MG63 (cell line): Measurements from ENCODE around the gene VASP. TPM values are rescaled to one million over a fixed set of nuclear protein-coding genes. Genes with fewer than 3 reads are reported as not detected.
A peak's percentile ranks its signal among the peaks of the same experiment; 100 is the strongest.

Experiments
- DNase-seq: peaks from one replicate; pipeline ENCODE4 v3.0.0-alpha.2; 2020
- H3K27me3 ChIP-seq: fragments of 250-450 bp; sonication (Bioruptor Pico); 2 replicates; pipeline ENCODE4 v1.5.1; 2020; ENCODE audit warnings: mild to moderate bottlenecking, moderate library complexity
- H3K36me3 ChIP-seq: fragments of 250-450 bp; sonication (Bioruptor Pico); 2 replicates; pipeline ENCODE4 v1.5.1; 2020; ENCODE audit warnings: mild to moderate bottlenecking, moderate library complexity
- H3K4me3 ChIP-seq: fragments of 250-450 bp; sonication (Bioruptor Pico); 2 replicates; pipeline ENCODE4 v1.5.1; 2020; ENCODE audit warnings: mild to moderate bottlenecking, moderate library complexity
- H3K9me3 ChIP-seq: fragments of 250-450 bp; sonication (Bioruptor Pico); 2 replicates; pipeline ENCODE4 v1.5.1; 2020; ENCODE audit warnings: mild to moderate bottlenecking, moderate library complexity
- total RNA-seq: library from RNA; depleted of rRNA; stranded (reverse); fragments of >200 nt; shearing (Covaris generic); gene quantifications from 2 replicates; pipeline ENCODE4 v1.2.3, GENCODE V29; 2014; ENCODE audit warnings: low replicate concordance

VASP gene
- total RNA-seq, 1 experiment from 2014 or later = 196 TPM

GRCh38 chr19:45471931-45472562, 35.2 kb upstream of the VASP start:
- DNase-seq = no peak

DNA sequence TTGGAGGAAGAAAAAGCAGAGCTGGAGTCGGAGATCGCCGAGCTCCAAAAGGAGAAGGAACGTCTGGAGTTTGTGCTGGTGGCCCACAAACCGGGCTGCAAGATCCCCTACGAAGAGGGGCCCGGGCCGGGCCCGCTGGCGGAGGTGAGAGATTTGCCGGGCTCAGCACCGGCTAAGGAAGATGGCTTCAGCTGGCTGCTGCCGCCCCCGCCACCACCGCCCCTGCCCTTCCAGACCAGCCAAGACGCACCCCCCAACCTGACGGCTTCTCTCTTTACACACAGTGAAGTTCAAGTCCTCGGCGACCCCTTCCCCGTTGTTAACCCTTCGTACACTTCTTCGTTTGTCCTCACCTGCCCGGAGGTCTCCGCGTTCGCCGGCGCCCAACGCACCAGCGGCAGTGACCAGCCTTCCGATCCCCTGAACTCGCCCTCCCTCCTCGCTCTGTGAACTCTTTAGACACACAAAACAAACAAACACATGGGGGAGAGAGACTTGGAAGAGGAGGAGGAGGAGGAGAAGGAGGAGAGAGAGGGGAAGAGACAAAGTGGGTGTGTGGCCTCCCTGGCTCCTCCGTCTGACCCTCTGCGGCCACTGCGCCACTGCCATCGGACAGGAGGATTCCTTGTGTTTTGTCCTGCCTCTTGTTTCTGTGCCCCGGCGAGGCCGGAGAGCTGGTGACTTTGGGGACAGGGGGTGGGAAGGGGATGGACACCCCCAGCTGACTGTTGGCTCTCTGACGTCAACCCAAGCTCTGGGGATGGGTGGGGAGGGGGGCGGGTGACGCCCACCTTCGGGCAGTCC, 34.5 kb upstream of the VASP start:
- no peak for DNase-seq
- Histone ChIP-seq H3K36me3 (no peaks in the 10 kb centered on the region), H3K9me3 (no peaks in the 10 kb centered on the region), H3K4me3 (no peak overlapping the region), H3K27me3 (no peaks in the 10 kb centered on the region)

More at GRCh38 chr19:45471931-45472562, 35.2 kb upstream of the VASP start:
- Histone ChIP-seq H3K27me3 (no peaks in the 10 kb centered on the region), H3K4me3 (no peak overlapping the region), H3K9me3 (no peaks in the 10 kb centered on the region), H3K36me3 (no peaks in the 10 kb centered on the region)

GRCh38 chr19:45473367-45473681, 34.0 kb upstream of the VASP start:
- Histone ChIP-seq H3K9me3 (no peaks in the 10 kb centered on the region), H3K4me3 (no peak overlapping the region), H3K36me3 (no peaks in the 10 kb centered on the region), H3K27me3 (no peaks in the 10 kb centered on the region)
- DNase-seq = no peak

- no peaks in the 10 kb centered on the region for H3K9me3 ChIP-seq
- H3K27me3 ChIP-seq = no peaks in the 10 kb centered on the region
- H3K36me3 ChIP-seq = no peaks in the 10 kb centered on the region
- no peak for DNase-seq
- H3K4me3 ChIP-seq = no peak overlapping the region
Observed at GRCh38 chr19:45473682-45474605, 33.3 kb upstream of the VASP start.

DNA sequence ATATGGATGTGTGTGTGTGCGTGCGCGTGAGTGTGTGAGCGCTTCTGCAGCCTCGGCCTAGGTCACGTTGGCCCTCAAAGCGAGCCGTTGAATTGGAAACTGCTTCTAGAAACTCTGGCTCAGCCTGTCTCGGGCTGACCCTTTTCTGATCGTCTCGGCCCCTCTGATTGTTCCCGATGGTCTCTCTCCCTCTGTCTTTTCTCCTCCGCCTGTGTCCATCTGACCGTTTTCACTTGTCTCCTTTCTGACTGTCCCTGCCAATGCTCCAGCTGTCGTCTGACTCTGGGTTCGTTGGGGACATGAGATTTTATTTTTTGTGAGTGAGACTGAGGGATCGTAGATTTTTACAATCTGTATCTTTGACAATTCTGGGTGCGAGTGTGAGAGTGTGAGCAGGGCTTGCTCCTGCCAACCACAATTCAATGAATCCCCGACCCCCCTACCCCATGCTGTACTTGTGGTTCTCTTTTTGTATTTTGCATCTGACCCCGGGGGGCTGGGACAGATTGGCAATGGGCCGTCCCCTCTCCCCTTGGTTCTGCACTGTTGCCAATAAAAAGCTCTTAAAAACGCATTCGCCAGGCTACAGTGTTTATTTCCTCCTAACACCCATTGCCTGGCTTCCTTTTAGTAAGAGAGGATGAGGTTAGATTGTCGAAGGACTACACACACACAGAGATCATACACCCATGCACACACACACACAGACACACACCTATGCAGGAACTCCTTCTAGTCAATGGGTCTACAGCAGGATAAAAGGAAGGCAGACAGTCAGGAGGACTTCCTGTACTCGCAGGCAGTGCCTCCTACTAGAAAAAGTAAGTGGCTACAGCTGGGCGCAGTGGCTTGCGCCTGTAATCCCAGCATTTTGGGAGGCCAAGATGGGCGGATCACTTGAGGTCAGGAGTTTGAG, 32.4 kb upstream of the VASP start:
- no peaks in the 10 kb centered on the region for H3K36me3 ChIP-seq
- no peak for DNase-seq
- no peaks in the 10 kb centered on the region for H3K27me3 ChIP-seq
- no peak overlapping the region for H3K4me3 ChIP-seq
- no peaks in the 10 kb centered on the region for H3K9me3 ChIP-seq

DNA sequence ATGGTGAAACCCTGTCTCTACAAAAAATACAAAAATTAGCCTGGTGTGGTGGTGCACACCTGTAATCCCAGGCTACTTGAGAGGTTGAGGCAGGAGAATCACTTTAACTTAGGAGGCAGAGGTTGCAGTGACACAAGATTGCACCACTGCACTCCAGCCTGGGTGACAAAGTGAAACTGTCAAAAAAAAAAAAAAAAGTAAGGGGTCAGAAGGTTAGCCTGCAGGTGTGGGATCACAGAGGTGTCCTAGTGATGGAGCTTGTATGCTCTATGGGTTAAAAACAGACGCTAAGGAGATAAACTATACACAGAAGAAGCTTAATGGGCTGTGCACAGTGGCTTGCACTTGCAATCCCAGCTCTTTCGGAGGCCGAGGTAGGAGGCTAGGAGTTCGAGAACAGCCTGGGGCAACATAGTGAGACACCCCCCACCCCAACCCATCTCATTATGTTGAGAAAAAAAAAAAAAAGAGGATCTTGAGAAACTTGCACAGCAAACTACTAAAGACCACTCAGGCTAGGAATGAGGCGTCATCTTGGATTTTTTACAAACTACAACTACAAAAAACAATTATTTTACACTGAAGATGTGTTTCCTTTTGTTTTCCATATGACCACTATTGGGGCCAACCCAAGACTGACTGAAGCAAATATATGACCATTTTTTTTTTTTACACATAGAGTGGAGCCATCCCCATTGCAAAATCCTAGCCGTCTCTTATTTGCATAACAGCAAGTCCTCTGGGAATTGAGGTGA, 31.6 kb upstream of the VASP start:
- no peaks in the 10 kb centered on the region for H3K27me3 ChIP-seq
- no peaks in the 10 kb centered on the region for H3K36me3 ChIP-seq
- no peaks in the 10 kb centered on the region for H3K9me3 ChIP-seq
- no peak for DNase-seq
- H3K4me3 ChIP-seq = no peak overlapping the region

- no peak overlapping the region for H3K4me3 ChIP-seq
- no peaks in the 10 kb centered on the region for H3K27me3 ChIP-seq
- no peaks in the 10 kb centered on the region for H3K36me3 ChIP-seq
- DNase-seq = no peak
- H3K9me3 ChIP-seq = no peaks in the 10 kb centered on the region
Observed at GRCh38 chr19:45476304-45476703, 31.0 kb upstream of the VASP start.

DNA sequence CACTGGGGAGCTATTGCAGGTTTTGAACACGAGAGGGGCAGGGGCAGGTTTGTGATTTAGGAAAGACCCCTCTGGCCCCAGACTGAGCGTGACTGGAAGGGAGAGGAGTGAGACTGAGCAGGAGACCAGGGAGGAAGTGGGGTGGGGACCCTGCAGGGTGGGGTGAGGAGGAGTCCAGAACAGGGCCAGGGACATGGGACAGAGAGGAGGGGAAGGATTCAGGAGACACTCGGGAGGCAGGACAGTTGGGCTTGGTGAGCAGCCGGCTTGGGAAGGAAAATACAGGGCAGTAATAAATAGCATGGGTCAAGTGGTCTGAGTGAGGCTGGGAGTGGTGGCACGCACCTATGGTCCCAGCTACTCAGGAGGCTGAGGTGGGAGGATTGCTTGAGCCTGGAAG, 30.1 kb upstream of the VASP start:
- DNase-seq = no peak
- no peaks in the 10 kb centered on the region for H3K27me3 ChIP-seq
- H3K36me3 ChIP-seq = no peaks in the 10 kb centered on the region
- H3K9me3 ChIP-seq = no peaks in the 10 kb centered on the region
- no peak overlapping the region for H3K4me3 ChIP-seq

DNA sequence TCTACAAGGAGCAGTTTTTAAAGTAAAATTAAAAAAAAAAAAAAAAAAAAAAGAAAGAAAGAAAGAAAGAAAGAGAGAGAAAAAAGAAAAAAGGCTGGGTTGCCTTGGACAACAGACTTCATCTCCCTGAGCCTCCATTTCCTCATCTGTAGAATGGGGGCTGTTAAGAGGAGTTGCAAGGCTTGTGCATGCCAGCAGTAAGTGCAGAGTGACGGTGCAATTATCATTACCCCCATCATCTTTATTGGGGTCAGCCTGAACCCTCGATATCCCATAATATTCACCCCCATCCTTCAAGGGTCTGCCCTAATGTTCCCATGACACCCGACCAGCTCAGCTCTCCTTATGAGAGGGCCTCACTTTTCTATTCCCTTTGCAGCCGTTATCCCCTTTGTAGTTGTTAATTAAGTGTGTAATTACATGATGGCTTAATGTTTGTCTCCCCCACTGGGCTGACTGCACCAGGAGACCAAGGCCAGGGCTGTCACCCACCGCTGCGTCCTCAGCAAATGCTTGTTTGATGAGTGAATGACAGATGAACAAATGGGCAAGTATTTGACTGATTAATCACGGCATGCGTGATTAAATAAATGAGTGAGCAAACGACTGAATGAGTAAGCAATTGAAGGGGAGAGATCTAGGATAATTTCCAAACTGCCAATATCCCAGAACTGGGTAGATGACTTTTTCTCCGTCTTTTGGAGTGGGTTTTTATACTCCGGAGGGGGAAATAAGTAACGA, 29.4 kb upstream of the VASP start:
- Histone ChIP-seq H3K9me3 (no peaks in the 10 kb centered on the region), H3K36me3 (no peaks in the 10 kb centered on the region), H3K4me3 (peak overlapping the region; percentile 69), H3K27me3 (no peaks in the 10 kb centered on the region)
- DNase-seq = peak; percentile 75

- Histone ChIP-seq H3K9me3 (no peaks in the 10 kb centered on the region), H3K27me3 (peaks cover 3% of the 10 kb centered on the region; the same call in 1 of the 2 replicates), H3K36me3 (no peaks in the 10 kb centered on the region), H3K4me3 (peak overlapping the region; percentile 69)
- DNase-seq = peak; percentile 82
Observed at GRCh38 chr19:45478454-45479238, 28.6 kb upstream of the VASP start.

GRCh38 chr19:45483033-45483432, 24.2 kb upstream of the VASP start:
- Histone ChIP-seq H3K27me3 (peaks cover 3% of the 10 kb centered on the region), H3K9me3 (no peaks in the 10 kb centered on the region), H3K4me3 (no peak overlapping the region), H3K36me3 (no peaks in the 10 kb centered on the region)
- no peak for DNase-seq

GRCh38 chr19:45484273-45484945, 22.9 kb upstream of the VASP start:
- DNase-seq = no peak
- peaks cover 3% of the 10 kb centered on the region for H3K27me3 ChIP-seq
- no peak overlapping the region for H3K4me3 ChIP-seq
- H3K9me3 ChIP-seq = no peaks in the 10 kb centered on the region
- H3K36me3 ChIP-seq = no peaks in the 10 kb centered on the region

DNA sequence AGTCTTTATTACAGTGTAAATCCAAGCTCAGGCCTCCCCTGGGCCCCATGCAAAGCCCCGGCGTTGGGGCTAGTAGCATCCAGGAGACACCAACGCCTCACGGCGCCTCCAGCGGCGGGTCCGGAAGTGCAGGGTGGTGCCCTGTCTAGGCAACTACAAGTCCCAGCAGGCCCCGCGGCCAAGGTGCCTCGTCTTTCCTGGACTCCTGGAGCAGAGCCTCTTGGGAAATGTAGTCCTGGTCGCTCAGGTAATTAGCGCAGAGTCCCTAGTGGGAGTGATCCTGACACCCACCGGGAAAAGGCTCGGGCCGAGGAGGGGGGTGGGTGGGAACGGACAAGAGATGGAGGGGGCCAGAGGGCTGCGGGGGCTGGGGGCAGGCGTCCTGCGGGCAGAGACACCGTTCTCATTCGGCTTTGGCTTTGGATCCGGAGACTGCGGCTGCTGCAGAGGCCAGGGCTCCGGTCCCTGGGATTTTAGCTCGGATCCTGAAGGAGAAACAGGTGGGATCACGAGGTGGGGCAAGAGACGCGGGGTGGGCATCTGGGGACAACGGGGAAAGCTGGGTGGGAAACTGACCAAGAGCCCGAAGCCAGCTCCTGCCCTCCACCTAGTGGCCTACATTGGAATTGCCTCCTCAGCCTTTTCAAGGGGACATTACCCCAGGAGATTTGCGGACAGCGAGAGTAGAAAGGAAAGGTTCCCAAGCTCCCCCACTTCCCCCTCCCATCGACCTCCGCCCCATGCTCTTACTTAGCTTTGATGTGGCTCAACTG, 21.8 kb upstream of the VASP start:
- H3K36me3 ChIP-seq = no peaks in the 10 kb centered on the region
- peaks cover 3% of the 10 kb centered on the region for H3K27me3 ChIP-seq
- H3K9me3 ChIP-seq = no peaks in the 10 kb centered on the region
- peak overlapping the region; percentile 62 for H3K4me3 ChIP-seq
- DNase-seq = peak; percentile 97
